Measurements from ENCODE around the gene TMEM151B.

DNA sequence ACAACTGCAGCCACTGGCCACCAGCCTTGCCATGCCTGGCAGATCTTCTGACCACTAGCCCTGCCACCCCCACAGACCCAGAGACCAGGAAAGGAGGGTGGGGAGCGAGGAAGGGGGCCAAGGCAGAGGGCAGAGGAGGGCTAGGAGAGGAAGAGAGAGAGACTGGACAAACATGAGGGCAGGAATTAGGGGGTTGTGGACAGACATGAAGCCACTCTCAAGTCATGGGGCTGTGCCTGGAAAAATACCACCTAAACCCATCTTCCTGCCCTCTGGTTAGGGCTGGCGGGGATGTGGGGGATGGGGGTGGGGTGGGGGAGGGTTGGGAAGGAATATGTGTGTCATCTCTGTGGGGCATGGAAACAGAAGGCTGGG lies 48.3 kb upstream of the TMEM151B start:
- TF ChIP-seq, protein P1, sequence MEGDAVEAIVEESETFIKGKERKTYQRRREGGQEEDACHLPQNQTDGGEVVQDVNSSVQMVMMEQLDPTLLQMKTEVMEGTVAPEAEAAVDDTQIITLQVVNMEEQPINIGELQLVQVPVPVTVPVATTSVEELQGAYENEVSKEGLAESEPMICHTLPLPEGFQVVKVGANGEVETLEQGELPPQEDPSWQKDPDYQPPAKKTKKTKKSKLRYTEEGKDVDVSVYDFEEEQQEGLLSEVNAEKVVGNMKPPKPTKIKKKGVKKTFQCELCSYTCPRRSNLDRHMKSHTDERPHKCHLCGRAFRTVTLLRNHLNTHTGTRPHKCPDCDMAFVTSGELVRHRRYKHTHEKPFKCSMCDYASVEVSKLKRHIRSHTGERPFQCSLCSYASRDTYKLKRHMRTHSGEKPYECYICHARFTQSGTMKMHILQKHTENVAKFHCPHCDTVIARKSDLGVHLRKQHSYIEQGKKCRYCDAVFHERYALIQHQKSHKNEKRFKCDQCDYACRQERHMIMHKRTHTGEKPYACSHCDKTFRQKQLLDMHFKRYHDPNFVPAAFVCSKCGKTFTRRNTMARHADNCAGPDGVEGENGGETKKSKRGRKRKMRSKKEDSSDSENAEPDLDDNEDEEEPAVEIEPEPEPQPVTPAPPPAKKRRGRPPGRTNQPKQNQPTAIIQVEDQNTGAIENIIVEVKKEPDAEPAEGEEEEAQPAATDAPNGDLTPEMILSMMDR (IDR thresholded peaks at IDR 0.05), result no peak
- no peak for TF ChIP-seq POLR2A (IDR thresholded peaks at IDR 0.05)
- TF ChIP-seq POLR2AphosphoS5 (IDR thresholded peaks at IDR 0.05), result no peak
